K562 (cell line): ENCODE measurements around the gene ELF1. TPM values are rescaled to one million over a fixed set of nuclear protein-coding genes. Genes with fewer than 3 reads are reported as not detected.
A peak's percentile ranks its signal among the peaks of the same experiment; 100 is the strongest.

ENCODE experiments used
- ARNT ChIP-seq, 2 experiments: fragments of 450-650 bp; IDR thresholded peaks; 2 replicates each; pipeline ENCODE4 v1.6.1; 2016; ENCODE audit warnings: mild to moderate bottlenecking in 1 of 2
- GTF2A2 ChIP-seq: IDR thresholded peaks from 2 replicates; pipeline ENCODE4 v1.6.1; 2016; ENCODE audit warnings: mild to moderate bottlenecking, missing genetic modification characterization, missing compliant biosample characterization
- HDAC6 ChIP-seq: IDR thresholded peaks from 2 replicates; pipeline ENCODE4 v1.6.1; 2012; ENCODE audit warnings: low read depth, mild to moderate bottlenecking, control low read depth, inconsistent platforms, low read length, moderate library complexity
- KLF6 ChIP-seq: fragments of 250-450 bp; sonication (Bioruptor Pico); IDR thresholded peaks from 2 replicates; pipeline ENCODE4 v1.4.0; 2020; ENCODE audit warnings: mild to moderate bottlenecking, moderate library complexity, borderline replicate concordance
- MTA2 ChIP-seq: fragments of 450-650 bp; IDR thresholded peaks from 2 replicates; pipeline ENCODE4 v1.6.1; 2016; ENCODE audit warnings: low read depth
- NCOA1 ChIP-seq: fragments of 450-650 bp; IDR thresholded peaks from 2 replicates; pipeline ENCODE4 v1.6.1; 2016; ENCODE audit warnings: low read depth
- PYGO2 ChIP-seq: fragments of 450-650 bp; IDR thresholded peaks from 2 replicates; pipeline ENCODE4 v1.6.1; 2016; ENCODE audit warnings: mild to moderate bottlenecking, missing genetic modification characterization, moderate library complexity, missing compliant biosample characterization
- RB1 ChIP-seq: fragments of 450-650 bp; IDR thresholded peaks from 2 replicates; pipeline ENCODE4 v1.6.1; 2017; ENCODE audit warnings: low read depth, mild to moderate bottlenecking
- RBM14 ChIP-seq: fragments of 200-400 bp; formaldehyde crosslinking; IDR thresholded peaks from 2 replicates; pipeline ENCODE4 v1.6.1; 2018; ENCODE audit warnings: low read depth, mild to moderate bottlenecking, low read length, moderate library complexity, borderline replicate concordance; ENCODE audit not compliant: insufficient read depth
- RBM17 ChIP-seq: fragments of 200-400 bp; formaldehyde crosslinking; IDR thresholded peaks from 2 replicates; pipeline ENCODE4 v1.6.1; 2017; ENCODE audit warnings: low read depth, mild to moderate bottlenecking, low read length, borderline replicate concordance
- TAL1 ChIP-seq: fragments of 450-650 bp; IDR thresholded peaks from 2 replicates; pipeline ENCODE4 v1.6.1; 2016; ENCODE audit warnings: mild to moderate bottlenecking
- TBP ChIP-seq: optimal IDR thresholded peaks from 2 replicates; pipeline ENCODE3; 2011; ENCODE audit warnings: low read depth, low read length, improper control_type of control experiment
- TEAD4 ChIP-seq, 2 experiments: sonication (generic) in 1 of 2; formaldehyde crosslinking in 1 of 2; IDR thresholded peaks; 2 replicates each; pipeline versions ENCODE4 v1.6.1 to v1.8.0; 2012 to 2022; ENCODE audit warnings: borderline replicate concordance in 1 of 2, inconsistent platforms in 1 of 2, low read length in 1 of 2, mild to moderate bottlenecking in 1 of 2, missing genetic modification reagents in 1 of 2
- ZNF124 ChIP-seq: sonication (generic); formaldehyde crosslinking; IDR thresholded peaks from 2 replicates; pipeline ENCODE4 v1.8.1; 2022; ENCODE audit warnings: missing genetic modification reagents
- ZNF217 ChIP-seq: sonication (generic); formaldehyde crosslinking; IDR thresholded peaks from 2 replicates; pipeline ENCODE4 v1.8.0; 2022; ENCODE audit warnings: mild to moderate bottlenecking, missing genetic modification reagents
- ZNF354B ChIP-seq: fragments of 250-450 bp; sonication (Bioruptor Pico); IDR thresholded peaks from 2 replicates; pipeline ENCODE4 v1.4.0; 2020
- ZNF518B ChIP-seq: fragments of 250-450 bp; sonication (Bioruptor Pico); IDR thresholded peaks from 2 replicates; pipeline ENCODE4 v1.5.0; 2021; ENCODE audit warnings: mild to moderate bottlenecking, moderate library complexity
- ZNF764 ChIP-seq: fragments of 250-450 bp; sonication (Bioruptor Pico); IDR thresholded peaks from 2 replicates; pipeline ENCODE4 v1.4.0; 2020; ENCODE audit warnings: low read depth, mild to moderate bottlenecking, moderate library complexity
- ZNF780A ChIP-seq: fragments of 250-450 bp; sonication (Bioruptor Pico); IDR thresholded peaks from 2 replicates; pipeline ENCODE4 v1.5.0; 2021; ENCODE audit warnings: mild to moderate bottlenecking
- ZSCAN32 ChIP-seq: fragments of 450-650 bp; formaldehyde crosslinking; IDR thresholded peaks from 2 replicates; pipeline ENCODE4 v1.4.0; 2020; ENCODE audit warnings: mild to moderate bottlenecking, moderate library complexity
- polyA plus RNA-seq, 8 experiments: library from polyadenylated mRNA; depleted of rRNA in 4 of 8; stranded (reverse) in 5 of 8; unstranded in 3 of 8; fragments of >200 nt; fragmentation: Nextera tagmentation in 2 of 8; fragmentation: Illumina TruSeq in 1 of 8; extraction: Ambion mirVana in 2 of 8; extraction: Trizol in 1 of 8; gene quantifications; 2 replicates each; pipeline versions ENCODE4 v1.2.1 to v1.2.3, GENCODE V29; 2011 to 2014; ENCODE audit warnings: inconsistent platforms in 1 of 8, missing spikeins in 1 of 8
- total RNA-seq, 7 experiments: library from RNA; depleted of rRNA in 6 of 7; stranded (reverse); fragments of >200 nt in 6 of 7; fragmentation: Illumina TruSeq in 2 of 7; extraction: Trizol in 2 of 7; gene quantifications; 2 replicates each; pipeline versions ENCODE4 v1.2.1 to v1.2.3, GENCODE V29; 2011 to 2021; ENCODE audit warnings: low replicate concordance in 1 of 7
- TF ChIP-seq, protein P1 (sequence below): sonication (generic); formaldehyde crosslinking; IDR thresholded peaks from 2 replicates; pipeline ENCODE4 v1.8.1; 2022; ENCODE audit warnings: missing genetic modification reagents
- TF ChIP-seq, protein P2 (sequence below): sonication (generic); formaldehyde crosslinking; IDR thresholded peaks from 2 replicates; pipeline ENCODE4 v1.8.0; 2023; ENCODE audit warnings: mild to moderate bottlenecking, missing genetic modification reagents
- TF ChIP-seq, protein P3 (sequence below): sonication (generic); formaldehyde crosslinking; IDR thresholded peaks from 2 replicates; pipeline ENCODE4 v1.5.0; 2020; ENCODE audit warnings: missing genetic modification reagents

Gene ELF1
- total and polyA plus RNA-seq, 9 of the 15 experiments (the other 6 are each of a cell fraction or from before 2014, with no cell fraction given), result 24.7 to 54.4 (median 33.4) TPM

DNA sequence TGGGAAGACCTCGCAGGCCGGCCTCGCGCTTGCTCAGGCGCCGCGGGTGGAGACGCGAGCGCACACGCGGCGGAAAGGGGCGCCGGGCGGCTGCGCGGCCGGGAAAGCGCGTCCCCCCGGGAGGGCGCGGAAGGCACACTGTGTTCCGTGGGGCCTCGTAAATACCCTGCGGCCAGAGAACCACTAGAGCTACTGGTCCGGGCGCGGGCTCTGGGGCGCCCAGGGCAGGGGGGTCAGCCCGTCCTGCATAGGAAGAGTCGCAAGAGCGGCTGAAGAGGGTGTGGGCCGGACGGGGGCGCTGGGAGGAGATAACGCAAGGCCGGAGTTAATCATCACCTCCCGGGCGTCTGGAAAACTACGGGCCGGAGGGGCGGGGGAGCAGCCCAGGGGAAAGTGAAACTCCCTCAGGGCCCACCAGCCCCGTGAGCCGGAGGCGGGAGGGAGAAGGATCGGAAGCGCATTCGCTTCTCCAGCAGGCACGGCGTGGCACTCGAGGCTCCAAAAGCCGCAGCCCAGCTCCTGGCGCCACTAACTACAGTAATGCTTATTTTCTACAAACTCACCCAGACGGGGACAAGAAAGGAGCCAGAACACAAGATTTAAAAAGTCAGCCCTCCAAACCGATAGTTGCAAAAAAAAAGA, 41.1 kb upstream of the ELF1 start (continued):
- TF ChIP-seq ZNF518B (no peak), PYGO2 (no peak), RBM17 (no peak), MTA2 (no peak), ZNF780A (CRISPR knock-in tag) (no peak), TBP (no peak), RB1 (no peak), ARNT (IDR thresholded peaks at IDR 0.05) (peak in 1 of 2 experiments; percentile 54; a peak in 1 of 4 replicates), RBM14 (no peak), ZNF354B (CRISPR knock-in tag) (no peak), NCOA1 (no peak), TAL1 (peak; percentile 33; the same call in 1 of the 2 replicates), ZNF124 (CRISPR knock-in tag) (no peak), ZNF217 (CRISPR knock-in tag) (no peak), HDAC6 (no peak), KLF6 (CRISPR knock-in tag) (no peak), ZSCAN32 (CRISPR knock-in tag) (no peak), GTF2A2 (no peak), TEAD4 (IDR thresholded peaks at IDR 0.05; ENCODE audit: low read length) (no peak), TEAD4 (CRISPR knock-in tag; IDR thresholded peaks at IDR 0.05; ENCODE audit: borderline replicate concordance) (no peak), ZNF764 (CRISPR knock-in tag) (no peak)
- TF ChIP-seq, protein P1, sequence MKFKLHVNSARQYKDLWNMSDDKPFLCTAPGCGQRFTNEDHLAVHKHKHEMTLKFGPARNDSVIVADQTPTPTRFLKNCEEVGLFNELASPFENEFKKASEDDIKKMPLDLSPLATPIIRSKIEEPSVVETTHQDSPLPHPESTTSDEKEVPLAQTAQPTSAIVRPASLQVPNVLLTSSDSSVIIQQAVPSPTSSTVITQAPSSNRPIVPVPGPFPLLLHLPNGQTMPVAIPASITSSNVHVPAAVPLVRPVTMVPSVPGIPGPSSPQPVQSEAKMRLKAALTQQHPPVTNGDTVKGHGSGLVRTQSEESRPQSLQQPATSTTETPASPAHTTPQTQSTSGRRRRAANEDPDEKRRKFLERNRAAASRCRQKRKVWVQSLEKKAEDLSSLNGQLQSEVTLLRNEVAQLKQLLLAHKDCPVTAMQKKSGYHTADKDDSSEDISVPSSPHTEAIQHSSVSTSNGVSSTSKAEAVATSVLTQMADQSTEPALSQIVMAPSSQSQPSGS (CRISPR knock-in tag), result no peak
- TF ChIP-seq, protein P2, sequence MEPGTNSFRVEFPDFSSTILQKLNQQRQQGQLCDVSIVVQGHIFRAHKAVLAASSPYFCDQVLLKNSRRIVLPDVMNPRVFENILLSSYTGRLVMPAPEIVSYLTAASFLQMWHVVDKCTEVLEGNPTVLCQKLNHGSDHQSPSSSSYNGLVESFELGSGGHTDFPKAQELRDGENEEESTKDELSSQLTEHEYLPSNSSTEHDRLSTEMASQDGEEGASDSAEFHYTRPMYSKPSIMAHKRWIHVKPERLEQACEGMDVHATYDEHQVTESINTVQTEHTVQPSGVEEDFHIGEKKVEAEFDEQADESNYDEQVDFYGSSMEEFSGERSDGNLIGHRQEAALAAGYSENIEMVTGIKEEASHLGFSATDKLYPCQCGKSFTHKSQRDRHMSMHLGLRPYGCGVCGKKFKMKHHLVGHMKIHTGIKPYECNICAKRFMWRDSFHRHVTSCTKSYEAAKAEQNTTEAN (CRISPR knock-in tag), result no peak
- TF ChIP-seq, protein P3, sequence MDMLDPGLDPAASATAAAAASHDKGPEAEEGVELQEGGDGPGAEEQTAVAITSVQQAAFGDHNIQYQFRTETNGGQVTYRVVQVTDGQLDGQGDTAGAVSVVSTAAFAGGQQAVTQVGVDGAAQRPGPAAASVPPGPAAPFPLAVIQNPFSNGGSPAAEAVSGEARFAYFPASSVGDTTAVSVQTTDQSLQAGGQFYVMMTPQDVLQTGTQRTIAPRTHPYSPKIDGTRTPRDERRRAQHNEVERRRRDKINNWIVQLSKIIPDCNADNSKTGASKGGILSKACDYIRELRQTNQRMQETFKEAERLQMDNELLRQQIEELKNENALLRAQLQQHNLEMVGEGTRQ (CRISPR knock-in tag), result no peak
